ENCODE data around the gene TMEM263.

GRCh38 chr12:106960443-106960842 lies 4.7 kb downstream of the TMEM263 start:
- TF ChIP-seq CTCF (IDR thresholded peaks at IDR 0.05) (no peak), POLR2A (IDR thresholded peaks at IDR 0.05) (no peak)
